Effector memory CD4-positive, alpha-beta T cell (primary cell): Measurements from ENCODE around the gene EN2.

ENCODE experiments used
- DNase-seq, 3 donors: peaks; one replicate each; pipeline ENCODE4 v3.0.0-alpha.2; 2020
- H3K27ac ChIP-seq: 2 replicates; pipeline ENCODE4 v1.7.0; 2013; ENCODE audit warnings: mild to moderate bottlenecking, low read length, moderate library complexity; ENCODE audit not compliant: insufficient read depth, poor library complexity, severe bottlenecking
- H3K27me3 ChIP-seq: replicated peaks from 2 replicates; pipeline ENCODE4 v1.7.0; 2013; ENCODE audit warnings: mild to moderate bottlenecking, low read length; ENCODE audit not compliant: insufficient read depth, control insufficient read depth, poor library complexity, severe bottlenecking
- H3K36me3 ChIP-seq: 2 replicates; pipeline ENCODE4 v1.7.0; 2013; ENCODE audit warnings: mild to moderate bottlenecking, low read length, moderate library complexity; ENCODE audit not compliant: control insufficient read depth, insufficient read depth
- H3K4me1 ChIP-seq: 2 replicates; pipeline ENCODE4 v1.7.0; 2013; ENCODE audit warnings: low read length, mild to moderate bottlenecking; ENCODE audit not compliant: control insufficient read depth, insufficient read depth, poor library complexity, severe bottlenecking
- H3K4me3 ChIP-seq: 2 replicates; pipeline ENCODE4 v1.7.0; 2013; ENCODE audit warnings: low read length, low read depth, mild to moderate bottlenecking; ENCODE audit not compliant: insufficient read depth, poor library complexity, severe bottlenecking
- H3K9me3 ChIP-seq: 2 replicates; pipeline ENCODE4 v1.7.0; 2013; ENCODE audit warnings: mild to moderate bottlenecking, low read length, moderate library complexity; ENCODE audit not compliant: control insufficient read depth

The EN2 gene

DNA sequence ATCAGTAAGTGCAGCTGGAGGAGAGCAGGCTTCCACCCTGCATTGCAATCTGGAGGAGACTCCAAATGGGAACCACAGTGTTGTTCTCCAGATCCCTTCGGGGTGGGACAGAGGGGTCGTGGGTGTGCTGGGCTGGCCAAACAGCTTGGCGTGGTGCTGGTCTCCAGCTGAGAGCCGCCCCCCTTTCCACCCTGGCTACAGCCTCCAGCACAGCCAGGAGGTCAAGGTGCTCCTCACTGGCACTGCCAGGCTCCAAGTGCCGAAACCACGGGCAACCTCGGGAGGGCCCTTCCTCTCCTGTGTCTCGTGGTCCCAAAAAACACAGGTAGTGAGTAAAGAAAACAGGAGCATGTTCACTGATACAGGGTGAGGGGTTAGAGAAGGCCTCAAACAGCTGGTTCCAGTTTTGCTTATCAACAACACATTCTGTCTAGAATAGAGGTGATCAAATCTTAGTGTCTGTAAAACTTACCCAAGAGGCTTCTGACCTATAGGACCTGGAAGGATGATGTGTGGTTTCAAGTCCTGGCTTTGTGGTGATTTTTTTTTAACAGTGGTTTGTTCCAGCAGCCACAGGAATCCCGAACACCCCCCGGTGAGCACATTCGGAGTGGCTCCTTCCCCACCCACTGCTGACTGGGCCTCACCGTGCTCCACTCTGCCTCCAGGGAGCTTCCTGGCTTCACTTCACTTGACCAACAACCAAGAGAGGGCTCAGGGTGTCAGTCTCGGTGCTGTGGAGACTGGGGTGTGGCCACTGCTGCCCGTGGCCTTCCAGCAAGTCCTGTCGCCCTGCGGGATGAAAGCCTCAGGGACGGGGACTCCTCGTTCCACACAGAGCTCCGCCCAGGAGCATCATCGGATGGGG lies 31.2 kb upstream of the EN2 start:
- no peaks in the 10 kb centered on the region for H3K27me3 ChIP-seq
- DNase-seq, result no peak
- no peak overlapping the region for H3K4me3 ChIP-seq

DNA sequence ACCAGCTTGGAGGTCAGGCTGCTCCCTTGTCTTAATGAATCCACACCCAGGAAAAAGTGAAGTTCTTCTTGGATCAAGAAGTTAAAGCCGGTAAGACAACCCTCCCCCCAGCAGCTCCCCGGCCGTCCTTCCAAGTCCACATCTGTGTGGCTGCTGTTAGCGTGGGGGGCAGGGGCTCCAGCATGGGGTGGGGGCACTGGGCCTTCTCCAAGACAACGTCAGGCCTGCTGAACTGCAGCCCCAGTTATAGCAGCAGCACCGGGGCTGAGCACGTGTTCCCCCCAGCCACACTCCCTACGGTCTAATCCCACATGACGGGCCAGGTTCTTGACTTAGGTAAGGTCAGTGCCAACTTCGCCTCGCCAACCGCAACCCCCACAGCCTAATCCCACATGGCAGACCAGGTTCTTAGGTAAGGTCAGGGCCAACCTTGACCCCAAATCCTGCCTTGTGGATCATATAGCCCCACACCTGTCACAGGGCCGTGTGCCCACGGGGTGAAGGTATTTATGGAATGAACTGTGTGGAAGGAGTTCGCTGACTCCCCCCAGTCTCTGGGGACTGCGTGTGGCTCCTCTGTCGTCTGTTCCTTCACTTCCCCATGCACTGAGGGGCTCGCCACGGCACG lies 30.4 kb upstream of the EN2 start:
- Histone ChIP-seq H3K36me3 (no peaks in the 10 kb centered on the region), H3K4me1 (no peaks in the 10 kb centered on the region), H3K4me3 (no peak overlapping the region), H3K9me3 (no peaks in the 10 kb centered on the region), H3K27ac (no peak overlapping the region), H3K27me3 (no peaks in the 10 kb centered on the region)
- no peak for DNase-seq

More for the DNA sequence above, 31.2 kb upstream of the EN2 start:
- no peaks in the 10 kb centered on the region for H3K4me1 ChIP-seq
- no peaks in the 10 kb centered on the region for H3K36me3 ChIP-seq
- no peaks in the 10 kb centered on the region for H3K9me3 ChIP-seq
- no peak overlapping the region for H3K27ac ChIP-seq

DNA sequence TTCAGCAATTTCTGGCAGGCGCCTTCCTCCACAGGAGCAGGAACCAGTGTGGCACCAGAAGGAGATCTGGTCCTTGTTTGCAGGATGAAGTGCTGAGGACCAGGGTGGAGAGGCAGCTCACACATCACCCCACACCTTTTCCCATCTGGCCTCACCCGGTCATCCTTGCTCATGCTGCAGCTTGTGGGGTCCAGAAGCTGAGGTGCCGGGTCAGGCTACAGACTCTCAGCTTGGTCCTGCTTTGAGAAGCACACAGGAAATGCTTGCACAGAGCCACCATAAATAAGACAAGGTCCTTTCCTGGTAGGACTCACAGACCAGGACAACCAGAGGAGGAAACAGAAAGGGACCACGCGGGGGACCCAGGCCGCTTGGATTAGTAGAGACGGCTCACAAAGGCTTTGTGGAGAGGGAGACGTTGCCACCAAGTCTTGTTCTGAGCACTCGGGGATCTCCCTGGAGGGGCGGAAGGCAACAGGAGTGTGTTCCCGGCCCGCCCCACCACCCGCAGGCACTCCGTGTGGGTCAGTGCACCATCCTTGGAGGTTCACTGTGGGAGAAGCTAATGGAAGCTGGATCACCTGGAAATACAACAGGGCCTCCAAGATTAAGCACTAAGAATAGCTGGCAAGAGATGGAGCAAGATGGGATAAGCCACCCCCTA lies 29.6 kb upstream of the EN2 start:
- Histone ChIP-seq H3K27ac (no peak overlapping the region), H3K36me3 (no peaks in the 10 kb centered on the region)

GRCh38 chr7:155429651-155430050 lies 28.3 kb upstream of the EN2 start:
- H3K4me1 ChIP-seq, result no peaks in the 10 kb centered on the region
- H3K4me3 ChIP-seq, result no peak overlapping the region
- H3K9me3 ChIP-seq, result no peaks in the 10 kb centered on the region
- no peaks in the 10 kb centered on the region for H3K36me3 ChIP-seq
- H3K27me3 ChIP-seq, result no peaks in the 10 kb centered on the region
- no peak overlapping the region for H3K27ac ChIP-seq
- no peak for DNase-seq

More for the DNA sequence above, 29.6 kb upstream of the EN2 start:
- Histone ChIP-seq H3K4me1 (no peaks in the 10 kb centered on the region), H3K27me3 (no peaks in the 10 kb centered on the region), H3K4me3 (no peak overlapping the region), H3K9me3 (no peaks in the 10 kb centered on the region)
- DNase-seq, result no peak

GRCh38 chr7:155430606-155431005 lies 27.3 kb upstream of the EN2 start:
- no peaks in the 10 kb centered on the region for H3K36me3 ChIP-seq
- no peak overlapping the region for H3K4me3 ChIP-seq
- no peak overlapping the region for H3K27ac ChIP-seq
- DNase-seq, result no peak
- no peaks in the 10 kb centered on the region for H3K9me3 ChIP-seq
- H3K4me1 ChIP-seq, result no peaks in the 10 kb centered on the region
- no peaks in the 10 kb centered on the region for H3K27me3 ChIP-seq

- Histone ChIP-seq H3K4me1 (no peaks in the 10 kb centered on the region), H3K9me3 (no peaks in the 10 kb centered on the region), H3K36me3 (no peaks in the 10 kb centered on the region), H3K27me3 (no peaks in the 10 kb centered on the region), H3K27ac (no peak overlapping the region), H3K4me3 (no peak overlapping the region)
- DNase-seq, result no peak
Observed at GRCh38 chr7:155431231-155431630, 26.7 kb upstream of the EN2 start.

- Histone ChIP-seq H3K27ac (no peak overlapping the region), H3K4me1 (no peaks in the 10 kb centered on the region), H3K4me3 (no peak overlapping the region), H3K9me3 (no peaks in the 10 kb centered on the region), H3K36me3 (no peaks in the 10 kb centered on the region), H3K27me3 (no peaks in the 10 kb centered on the region)
- no peak for DNase-seq
Observed at GRCh38 chr7:155431711-155432110, 26.2 kb upstream of the EN2 start.

DNA sequence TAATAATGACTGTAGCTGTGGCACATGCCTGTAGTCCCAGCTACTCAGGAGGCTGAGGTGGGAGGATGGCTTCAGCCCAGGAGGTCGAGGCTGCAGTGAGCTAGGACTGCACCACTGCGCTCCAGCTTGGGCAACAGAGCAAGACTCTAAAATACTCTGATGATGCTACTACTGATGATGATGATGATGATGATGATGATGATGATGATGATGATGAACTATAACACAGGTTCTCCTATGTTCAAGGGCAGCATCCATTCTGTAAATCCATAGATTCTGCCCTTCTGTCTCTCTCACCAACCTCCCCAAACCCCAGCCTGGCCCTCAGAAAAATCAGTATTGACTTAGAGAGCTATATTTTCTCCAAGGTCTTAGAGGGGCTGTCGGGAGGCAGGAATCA lies 22.8 kb upstream of the EN2 start:
- Histone ChIP-seq H3K4me1 (no peaks in the 10 kb centered on the region), H3K9me3 (no peaks in the 10 kb centered on the region), H3K36me3 (no peaks in the 10 kb centered on the region), H3K27ac (no peak overlapping the region), H3K4me3 (no peak overlapping the region), H3K27me3 (no peaks in the 10 kb centered on the region)
- no peak for DNase-seq

- H3K36me3 ChIP-seq, result no peaks in the 10 kb centered on the region
- H3K27me3 ChIP-seq, result no peaks in the 10 kb centered on the region
- DNase-seq, result no peak
- no peak overlapping the region for H3K4me3 ChIP-seq
- no peaks in the 10 kb centered on the region for H3K9me3 ChIP-seq
- no peaks in the 10 kb centered on the region for H3K4me1 ChIP-seq
- H3K27ac ChIP-seq, result no peak overlapping the region
Observed at GRCh38 chr7:155437836-155438235, 20.1 kb upstream of the EN2 start.

DNA sequence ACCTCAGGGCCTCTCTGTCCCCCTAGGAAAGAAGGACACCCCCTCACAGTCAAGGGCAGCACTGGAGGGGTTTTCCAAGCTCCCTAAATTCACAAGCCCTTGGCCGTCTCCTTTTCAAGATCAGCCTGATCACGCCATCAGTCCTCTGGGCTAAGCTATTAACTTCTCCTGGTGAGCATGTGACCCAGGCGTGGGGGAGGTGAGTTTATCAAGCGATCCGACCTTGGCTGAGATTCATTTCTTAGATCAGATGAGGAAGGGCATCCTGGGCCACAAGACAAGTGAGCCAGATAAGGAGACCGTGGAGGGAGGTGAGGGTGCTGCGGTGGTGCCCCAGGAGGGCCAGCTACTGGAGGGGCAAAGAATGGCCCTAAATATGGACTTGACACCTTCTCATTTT lies 19.2 kb upstream of the EN2 start:
- H3K27me3 ChIP-seq, result no peaks in the 10 kb centered on the region
- DNase-seq, result no peak
- H3K4me1 ChIP-seq, result no peaks in the 10 kb centered on the region
- H3K9me3 ChIP-seq, result no peaks in the 10 kb centered on the region
- H3K36me3 ChIP-seq, result no peaks in the 10 kb centered on the region
- H3K4me3 ChIP-seq, result no peak overlapping the region
- no peak overlapping the region for H3K27ac ChIP-seq
